Transverse colon (tissue), 4 donors: ENCODE measurements around the gene INTS15.

Source experiments
- CTCF ChIP-seq, 5 experiments: fragments of 200-600 bp in 3 of 5; fragments of 450-650 bp in 2 of 5; sonication (generic) in 3 of 5; IDR thresholded peaks; 1 replicate in 2 of 5; 2 replicates in 3 of 5; pipeline ENCODE4 v1.5.1; 2016 to 2017; ENCODE audit warnings: antibody characterized with exemption in 5 of 5, inconsistent platforms in 3 of 5, mild to moderate bottlenecking in 2 of 5, moderate library complexity in 1 of 5
- POLR2A ChIP-seq: fragments of 450-650 bp; IDR thresholded peaks from one replicate; pipeline ENCODE4 v1.6.1; 2016; ENCODE audit warnings: antibody characterized with exemption, mild to moderate bottlenecking, moderate library complexity
- POLR2AphosphoS5 ChIP-seq, 3 donors: sonication (generic); formaldehyde crosslinking; IDR thresholded peaks; one replicate each; pipeline ENCODE4 v1.6.1; 2016; ENCODE audit warnings: antibody characterized with exemption in 3 of 3

- TF ChIP-seq POLR2A (no peak), CTCF (IDR thresholded peaks at IDR 0.05) (no peak), POLR2AphosphoS5 (IDR thresholded peaks at IDR 0.05) (no peak)
Observed at GRCh38 chr7:6553448-6554044, 36.3 kb upstream of the INTS15 start.
